ENCODE data around the gene SLAMF6.

DNA sequence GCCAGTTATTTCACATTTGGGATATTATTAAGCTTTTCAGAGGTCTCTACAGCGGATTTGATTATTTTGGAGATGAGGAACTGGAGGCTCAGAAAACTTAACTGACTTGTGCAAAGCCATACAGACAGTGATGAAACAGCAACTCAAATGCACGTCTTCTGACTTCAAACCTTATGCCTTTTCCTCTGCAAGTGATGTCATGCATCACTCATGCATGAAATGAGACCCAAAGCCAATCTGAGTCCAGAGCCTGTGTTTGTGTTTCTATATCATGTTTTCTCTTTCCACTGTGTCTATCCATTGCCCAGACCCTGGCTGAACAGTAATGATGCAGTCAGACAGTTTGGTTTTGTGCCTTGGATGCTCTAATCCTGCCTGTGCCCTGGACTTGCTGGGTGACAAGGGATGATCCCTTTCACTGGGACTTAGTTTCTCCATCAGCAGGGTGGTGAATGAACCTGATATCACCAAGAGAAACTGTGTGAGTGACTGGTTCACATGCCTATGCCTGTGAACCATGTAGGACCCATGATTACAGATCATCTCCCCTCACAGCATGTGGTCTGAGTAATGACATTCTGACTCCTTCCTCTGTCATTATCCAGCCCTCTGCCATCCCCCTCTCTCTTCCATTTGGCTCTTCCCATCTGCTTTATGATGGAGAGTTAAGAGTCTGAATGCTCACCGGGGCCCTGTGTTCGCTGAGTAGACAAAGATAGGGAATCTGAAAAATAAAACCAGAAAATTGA is 33.4 kb downstream of the SLAMF6 start:
- no peak for TF ChIP-seq EP300 (IDR thresholded peaks at IDR 0.05; ENCODE audit: borderline replicate concordance in 1 of 2, control insufficient read depth in 1 of 2, low read depth in 2 of 2, low read length in 2 of 2)
- no peak for TF ChIP-seq TAF1 (IDR thresholded peaks at IDR 0.05; ENCODE audit: borderline replicate concordance, low read depth, low read length)
- TF ChIP-seq, protein P1, sequence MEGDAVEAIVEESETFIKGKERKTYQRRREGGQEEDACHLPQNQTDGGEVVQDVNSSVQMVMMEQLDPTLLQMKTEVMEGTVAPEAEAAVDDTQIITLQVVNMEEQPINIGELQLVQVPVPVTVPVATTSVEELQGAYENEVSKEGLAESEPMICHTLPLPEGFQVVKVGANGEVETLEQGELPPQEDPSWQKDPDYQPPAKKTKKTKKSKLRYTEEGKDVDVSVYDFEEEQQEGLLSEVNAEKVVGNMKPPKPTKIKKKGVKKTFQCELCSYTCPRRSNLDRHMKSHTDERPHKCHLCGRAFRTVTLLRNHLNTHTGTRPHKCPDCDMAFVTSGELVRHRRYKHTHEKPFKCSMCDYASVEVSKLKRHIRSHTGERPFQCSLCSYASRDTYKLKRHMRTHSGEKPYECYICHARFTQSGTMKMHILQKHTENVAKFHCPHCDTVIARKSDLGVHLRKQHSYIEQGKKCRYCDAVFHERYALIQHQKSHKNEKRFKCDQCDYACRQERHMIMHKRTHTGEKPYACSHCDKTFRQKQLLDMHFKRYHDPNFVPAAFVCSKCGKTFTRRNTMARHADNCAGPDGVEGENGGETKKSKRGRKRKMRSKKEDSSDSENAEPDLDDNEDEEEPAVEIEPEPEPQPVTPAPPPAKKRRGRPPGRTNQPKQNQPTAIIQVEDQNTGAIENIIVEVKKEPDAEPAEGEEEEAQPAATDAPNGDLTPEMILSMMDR (IDR thresholded peaks at IDR 0.05 in 2 of 3, conservative IDR thresholded peaks at IDR 0.05 in 1 of 3; ENCODE audit: control insufficient read depth in 2 of 3, extremely low read depth in 1 of 3, insufficient read depth in 1 of 3, low read depth in 3 of 3, low read length in 3 of 3), result no peak
- TF ChIP-seq, protein P2, sequence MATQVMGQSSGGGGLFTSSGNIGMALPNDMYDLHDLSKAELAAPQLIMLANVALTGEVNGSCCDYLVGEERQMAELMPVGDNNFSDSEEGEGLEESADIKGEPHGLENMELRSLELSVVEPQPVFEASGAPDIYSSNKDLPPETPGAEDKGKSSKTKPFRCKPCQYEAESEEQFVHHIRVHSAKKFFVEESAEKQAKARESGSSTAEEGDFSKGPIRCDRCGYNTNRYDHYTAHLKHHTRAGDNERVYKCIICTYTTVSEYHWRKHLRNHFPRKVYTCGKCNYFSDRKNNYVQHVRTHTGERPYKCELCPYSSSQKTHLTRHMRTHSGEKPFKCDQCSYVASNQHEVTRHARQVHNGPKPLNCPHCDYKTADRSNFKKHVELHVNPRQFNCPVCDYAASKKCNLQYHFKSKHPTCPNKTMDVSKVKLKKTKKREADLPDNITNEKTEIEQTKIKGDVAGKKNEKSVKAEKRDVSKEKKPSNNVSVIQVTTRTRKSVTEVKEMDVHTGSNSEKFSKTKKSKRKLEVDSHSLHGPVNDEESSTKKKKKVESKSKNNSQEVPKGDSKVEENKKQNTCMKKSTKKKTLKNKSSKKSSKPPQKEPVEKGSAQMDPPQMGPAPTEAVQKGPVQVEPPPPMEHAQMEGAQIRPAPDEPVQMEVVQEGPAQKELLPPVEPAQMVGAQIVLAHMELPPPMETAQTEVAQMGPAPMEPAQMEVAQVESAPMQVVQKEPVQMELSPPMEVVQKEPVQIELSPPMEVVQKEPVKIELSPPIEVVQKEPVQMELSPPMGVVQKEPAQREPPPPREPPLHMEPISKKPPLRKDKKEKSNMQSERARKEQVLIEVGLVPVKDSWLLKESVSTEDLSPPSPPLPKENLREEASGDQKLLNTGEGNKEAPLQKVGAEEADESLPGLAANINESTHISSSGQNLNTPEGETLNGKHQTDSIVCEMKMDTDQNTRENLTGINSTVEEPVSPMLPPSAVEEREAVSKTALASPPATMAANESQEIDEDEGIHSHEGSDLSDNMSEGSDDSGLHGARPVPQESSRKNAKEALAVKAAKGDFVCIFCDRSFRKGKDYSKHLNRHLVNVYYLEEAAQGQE (IDR thresholded peaks at IDR 0.05; ENCODE audit: low read depth, low read length), result no peak
- TF ChIP-seq HDGF (IDR thresholded peaks at IDR 0.05), result no peak
- no peak for TF ChIP-seq CBX5 (IDR thresholded peaks at IDR 0.05; ENCODE audit: low read depth)
- TF ChIP-seq BACH1 (IDR thresholded peaks at IDR 0.05; ENCODE audit: borderline replicate concordance), result no peak
- TF ChIP-seq NFXL1 (IDR thresholded peaks at IDR 0.05; ENCODE audit: borderline replicate concordance), result no peak
- no peak for TF ChIP-seq RCOR1 (conservative IDR thresholded peaks at IDR 0.05; ENCODE audit: low read depth, low read length)
- TF ChIP-seq ETV6 (conservative IDR thresholded peaks at IDR 0.05 in 1 of 2, IDR thresholded peaks at IDR 0.05 in 1 of 2; ENCODE audit: borderline replicate concordance in 1 of 2, low read depth in 1 of 2), result no peak
- no peak for TF ChIP-seq POLR2AphosphoS5 (IDR thresholded peaks at IDR 0.05; ENCODE audit: low read length)
- TF ChIP-seq ESRRA (IDR thresholded peaks at IDR 0.05; ENCODE audit: low read length), result no peak
